Measurements from ENCODE around the gene PRKCE.

The PRKCE gene

GRCh38 chr2:45813003-45813941 is 161.8 kb downstream of the PRKCE start:
- DNase-seq = peak; percentile 34

DNA sequence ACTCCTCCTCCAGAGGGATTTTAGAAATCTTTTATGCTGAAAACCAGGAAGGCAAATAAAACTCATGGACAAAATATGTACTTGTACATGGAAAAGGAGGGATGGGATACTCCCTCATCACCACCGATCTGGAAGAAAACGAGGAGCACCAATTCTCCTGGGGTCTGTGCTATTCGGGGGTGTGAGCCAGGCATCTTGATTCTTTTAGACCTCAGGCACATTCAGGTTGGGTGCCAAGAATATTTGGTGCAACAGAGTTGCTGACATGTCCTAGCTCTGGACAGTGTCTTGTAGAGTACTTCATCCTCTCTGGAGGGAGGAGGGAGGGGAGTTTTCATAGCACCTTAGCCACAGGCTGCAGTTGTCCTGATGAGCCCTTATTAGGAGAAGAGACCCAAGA is 163.0 kb downstream of the PRKCE start:
- DNase-seq = peak; percentile 24

DNA sequence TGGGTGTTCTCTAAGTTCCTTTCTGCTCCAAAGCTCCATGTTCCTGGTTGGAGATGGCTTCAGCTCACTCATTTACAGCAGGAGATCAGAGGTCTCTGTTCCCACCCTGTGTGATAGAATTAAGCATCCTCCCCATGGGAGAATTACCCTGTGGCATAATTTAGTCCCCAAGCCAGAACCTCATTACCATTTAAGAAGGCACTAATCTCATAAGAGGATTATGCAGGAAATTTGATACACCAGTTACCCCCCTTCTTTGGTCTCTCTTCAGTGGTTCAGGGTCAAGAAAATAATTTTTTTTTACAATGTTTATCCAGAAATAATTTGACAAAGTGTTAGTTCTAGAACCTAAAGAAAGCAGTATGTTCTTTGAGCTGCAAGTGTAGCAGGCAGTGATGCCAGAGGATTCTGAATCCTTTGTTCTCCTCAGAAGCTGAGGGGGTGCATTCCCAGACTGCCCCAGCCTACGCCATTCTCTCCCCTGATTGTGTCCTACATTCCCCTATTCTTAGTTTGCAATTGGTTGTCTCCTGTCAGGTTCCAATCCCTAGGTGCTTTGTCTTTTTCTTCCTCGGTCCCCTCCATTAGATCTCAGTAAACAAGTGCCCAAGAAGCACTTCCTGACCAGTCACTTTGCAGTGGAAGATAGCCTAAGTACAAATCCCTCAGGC is 163.6 kb downstream of the PRKCE start:
- DNase-seq = no peak

GRCh38 chr2:45816272-45816671 is 164.8 kb downstream of the PRKCE start:
- DNase-seq = peak; percentile 72

DNA sequence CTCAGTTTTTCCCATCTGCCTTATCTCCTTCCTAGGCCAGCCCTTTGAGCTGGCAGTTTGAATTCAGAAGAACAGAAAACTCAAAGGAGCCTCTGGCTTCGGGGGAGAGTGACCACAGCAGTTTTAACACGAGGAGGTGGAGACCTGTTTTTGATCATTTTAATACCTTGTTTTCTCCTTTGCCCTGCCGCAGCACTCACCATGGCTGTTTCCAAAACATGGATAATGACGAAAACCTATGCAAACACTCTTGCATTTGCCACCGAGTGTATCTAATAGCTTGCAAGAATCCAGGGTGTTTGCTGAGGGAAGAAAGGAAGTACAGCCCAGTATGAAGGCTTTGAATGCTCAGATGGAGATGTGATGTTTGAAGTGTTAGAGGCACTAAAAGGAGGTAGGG is 167.1 kb downstream of the PRKCE start:
- no peak for DNase-seq

GRCh38 chr2:45820048-45820447 is 168.6 kb downstream of the PRKCE start:
- no peak for DNase-seq

DNA sequence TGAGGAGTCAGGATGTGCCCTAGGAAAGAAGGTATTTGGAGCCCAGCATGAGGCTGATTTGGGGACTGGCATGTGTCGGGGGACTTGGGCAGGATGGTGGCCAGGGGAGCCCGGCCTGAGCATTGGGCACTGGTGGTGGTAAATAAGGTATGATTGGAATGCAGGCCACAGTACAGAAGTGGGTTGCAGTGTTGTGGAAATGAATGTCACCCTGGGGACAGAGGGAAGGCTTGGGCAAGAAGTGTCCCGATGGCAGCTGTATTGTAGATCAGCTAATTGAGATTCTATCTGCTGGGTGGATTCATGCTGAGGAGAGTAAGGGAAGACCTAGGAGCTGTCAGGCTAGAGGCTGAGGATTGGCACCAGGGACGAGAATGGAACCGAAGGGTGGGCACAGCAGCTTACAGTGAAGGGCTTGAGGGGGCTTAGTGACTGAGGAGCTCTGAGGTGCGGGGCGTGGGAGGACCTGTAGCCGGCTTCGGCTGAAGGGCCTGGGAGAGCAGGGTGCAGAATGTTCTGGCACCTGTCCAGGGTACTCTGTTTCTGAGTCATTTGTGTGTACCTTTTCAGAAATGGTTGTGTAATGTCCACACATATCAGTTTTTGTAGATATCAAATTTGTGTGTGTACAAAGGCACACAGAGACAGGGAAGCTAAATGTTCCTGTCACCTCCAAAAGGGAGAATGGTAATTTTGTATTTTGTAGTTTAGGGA is 170.2 kb downstream of the PRKCE start:
- peak; percentile 34 for DNase-seq

- no peak for DNase-seq
Observed at GRCh38 chr2:45822272-45822630, 170.8 kb downstream of the PRKCE start.

DNA sequence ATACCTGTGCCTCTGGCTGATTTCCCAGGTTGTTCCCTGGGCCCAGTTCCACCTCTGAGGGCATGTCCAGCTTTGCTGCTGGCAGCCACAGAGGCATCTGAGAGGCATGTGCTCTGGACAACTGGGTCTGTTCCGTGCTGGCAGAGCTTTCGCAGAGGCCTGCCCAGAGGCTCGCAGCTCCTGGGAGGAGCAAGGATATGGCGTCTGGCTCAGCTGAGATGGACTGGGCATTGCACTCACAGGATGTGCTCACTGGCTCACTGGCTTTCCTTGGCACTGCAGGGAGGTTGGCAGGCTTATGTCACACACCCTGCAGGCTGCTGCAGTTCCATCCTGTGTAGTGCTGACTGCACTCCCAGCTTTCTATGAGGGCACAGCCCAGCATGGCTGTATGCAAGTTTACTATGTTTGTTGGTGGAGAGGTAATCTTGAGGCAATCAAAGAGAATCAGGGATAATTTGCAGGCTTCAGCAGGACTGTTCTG is 172.3 kb downstream of the PRKCE start:
- DNase-seq = no peak

GRCh38 chr2:45825001-45825651 is 173.7 kb downstream of the PRKCE start:
- no peak for DNase-seq

GRCh38 chr2:45826460-45826859 is 175.0 kb downstream of the PRKCE start:
- DNase-seq = no peak

DNA sequence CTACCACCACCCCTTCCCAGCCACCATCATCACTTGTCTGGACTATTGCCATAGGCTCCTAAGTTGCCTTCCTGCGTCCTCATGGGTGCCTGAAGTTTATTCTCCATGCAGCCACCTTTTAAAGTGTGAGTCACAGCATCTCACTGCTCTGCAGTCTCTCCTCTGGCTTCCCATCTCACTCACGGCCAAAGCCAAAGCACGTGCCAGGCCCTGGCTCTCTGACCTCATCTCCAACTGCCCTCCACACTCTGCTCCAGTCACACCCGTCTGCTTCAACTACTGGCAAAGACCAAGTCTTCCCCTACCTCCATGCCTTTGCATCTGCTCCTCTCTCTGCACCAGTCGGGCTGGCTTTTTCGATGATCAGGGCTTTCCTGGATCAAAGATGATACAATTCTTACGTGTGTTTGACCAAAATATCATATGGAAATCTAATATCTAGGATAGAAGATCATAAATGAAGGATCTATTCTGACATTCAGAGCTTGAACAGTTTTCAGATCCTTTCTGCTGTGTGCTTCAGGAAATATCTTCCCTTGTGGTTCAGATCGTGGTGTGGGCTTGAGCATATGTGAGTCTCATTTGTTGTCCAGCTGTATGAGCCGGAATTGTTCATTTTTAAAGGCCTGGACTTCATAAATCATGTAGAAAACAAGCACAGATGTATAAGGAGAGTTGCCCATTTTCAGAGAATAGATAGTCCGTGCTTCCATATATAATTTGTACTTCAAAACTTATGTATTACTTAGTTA is 175.6 kb downstream of the PRKCE start:
- peak; percentile 74 for DNase-seq

GRCh38 chr2:45830322-45830721 is 178.8 kb downstream of the PRKCE start:
- no peak for DNase-seq

- no peak for DNase-seq
Observed at GRCh38 chr2:45833301-45833967, 182.0 kb downstream of the PRKCE start.

DNA sequence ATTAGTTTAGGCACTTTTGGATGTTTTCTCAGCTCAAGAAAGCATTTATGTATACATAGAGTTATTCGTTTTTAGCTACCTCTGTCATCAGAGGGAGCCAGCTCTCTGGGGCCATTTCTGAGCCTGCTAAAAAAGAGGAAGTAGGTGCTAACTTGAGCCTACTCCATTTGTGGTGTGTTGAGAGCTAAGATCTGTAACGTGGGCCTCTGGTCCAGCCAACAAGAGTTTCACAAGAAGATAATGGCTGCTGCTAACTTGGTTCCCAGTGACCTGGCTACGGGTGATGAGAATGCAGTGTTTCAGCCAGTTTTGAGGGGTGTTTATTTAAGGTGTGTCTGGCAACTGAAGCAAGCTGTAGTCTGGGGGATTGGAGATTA is 182.5 kb downstream of the PRKCE start:
- no peak for DNase-seq

DNA sequence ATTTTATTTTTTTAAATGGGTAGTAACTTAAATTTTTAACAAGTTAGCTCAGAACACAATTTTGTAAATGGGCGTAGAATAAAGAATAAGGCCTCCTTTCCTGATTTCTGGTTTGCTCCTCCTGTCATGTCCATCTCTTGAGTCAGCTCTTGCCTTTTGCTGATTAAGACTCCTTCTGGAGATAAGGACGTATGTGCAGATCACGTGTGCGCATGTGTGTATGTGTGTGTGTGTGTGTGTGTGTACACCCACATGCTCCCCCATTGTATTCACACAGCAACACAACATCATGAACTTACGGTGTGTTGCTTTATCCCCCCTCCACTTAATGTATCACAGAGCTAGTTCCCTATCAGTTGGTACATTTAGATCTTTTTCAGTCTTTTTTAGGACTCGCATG is 182.9 kb downstream of the PRKCE start:
- DNase-seq = no peak

DNA sequence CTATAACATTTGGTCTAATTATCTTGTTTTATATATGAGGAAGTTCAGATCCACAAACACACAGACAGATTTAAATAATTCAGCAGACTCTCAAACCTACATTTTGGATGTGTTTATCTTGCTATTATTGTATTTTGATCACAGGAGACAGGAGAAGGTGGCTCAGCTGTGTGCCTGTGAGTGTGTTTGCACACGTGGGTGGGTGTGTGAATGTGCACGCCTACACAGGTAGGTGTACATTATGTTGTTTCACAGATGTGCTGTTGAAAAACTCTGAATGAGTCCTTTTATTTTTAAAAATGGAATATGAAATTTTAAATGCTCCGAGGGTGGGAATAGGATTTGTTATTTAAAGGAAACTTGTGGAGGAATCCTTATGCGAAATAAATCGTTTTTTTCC is 183.4 kb downstream of the PRKCE start:
- DNase-seq = no peak

GRCh38 chr2:45836316-45836715 is 184.8 kb downstream of the PRKCE start:
- DNase-seq = no peak

DNA sequence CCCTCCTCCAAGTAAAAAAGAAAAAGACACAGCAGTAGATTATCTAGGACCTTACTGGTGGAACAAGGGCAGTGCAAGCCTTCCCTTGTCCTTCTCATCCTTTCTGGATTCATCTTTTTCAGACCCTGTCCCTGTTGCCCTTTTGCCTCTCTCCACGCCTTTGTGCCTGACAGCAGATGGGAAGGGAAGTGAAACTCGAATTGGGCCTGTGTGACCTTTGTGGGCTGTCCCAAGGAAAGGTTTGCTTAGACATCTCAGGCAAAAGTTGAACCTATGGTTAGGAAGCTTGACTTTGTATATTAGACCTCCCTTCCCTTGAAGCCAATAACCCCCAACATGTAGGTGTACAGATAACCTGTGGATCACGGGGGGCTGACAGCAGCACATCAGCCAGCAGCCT is 185.3 kb downstream of the PRKCE start:
- DNase-seq = no peak

GRCh38 chr2:45837812-45838341 is 186.4 kb downstream of the PRKCE start:
- no peak for DNase-seq

Measured in fibroblast of skin of back (primary cell).